Smooth muscle cell (in vitro differentiated cells): ENCODE measurements around the gene UBTD2. TPM values are rescaled to one million over a fixed set of nuclear protein-coding genes. Genes with fewer than 3 reads are reported as not detected.

Source experiments
- DNase-seq: peaks from one replicate; lab custom pipeline; 2025; ENCODE audit not compliant: unreplicated experiment; lab: John Stamatoyannopoulos, UW
- H2AFZ ChIP-seq: fragments of 200-600 bp; sonication (generic); 2 replicates; pipeline ENCODE4 v1.6.0; 2016; ENCODE audit warnings: antibody characterized with exemption, low read depth, mild to moderate bottlenecking
- H3F3A ChIP-seq: fragments of 200-600 bp; sonication (generic); 2 replicates; pipeline ENCODE4 v1.6.0; 2017; ENCODE audit warnings: antibody characterized with exemption, low read depth
- H3K27ac ChIP-seq: fragments of 200-600 bp; sonication (generic); 2 replicates; pipeline ENCODE4 v1.5.1; 2016; ENCODE audit warnings: low read depth, mild to moderate bottlenecking
- H3K27me3 ChIP-seq: fragments of 200-600 bp; sonication (generic); 2 replicates; pipeline ENCODE4 v1.6.1; 2016; ENCODE audit warnings: low read depth, mild to moderate bottlenecking
- H3K36me3 ChIP-seq: fragments of 200-600 bp; sonication (generic); 2 replicates; pipeline ENCODE4 v1.5.1; 2016; ENCODE audit warnings: low read depth
- H3K4me1 ChIP-seq: fragments of 200-600 bp; sonication (generic); 2 replicates; pipeline ENCODE4 v1.5.1; 2016; ENCODE audit warnings: low read depth
- H3K4me2 ChIP-seq: fragments of 200-600 bp; sonication (generic); 2 replicates; pipeline ENCODE4 v1.6.0; 2016; ENCODE audit warnings: mild to moderate bottlenecking
- H3K4me3 ChIP-seq: fragments of 200-600 bp; sonication (generic); 2 replicates; pipeline ENCODE4 v1.5.1; 2016; ENCODE audit warnings: mild to moderate bottlenecking
- H3K79me2 ChIP-seq: fragments of 200-600 bp; sonication (generic); 2 replicates; pipeline ENCODE4 v1.6.0; 2016; ENCODE audit warnings: low read depth, mild to moderate bottlenecking
- H3K9ac ChIP-seq: fragments of 200-600 bp; sonication (generic); 2 replicates; pipeline ENCODE4 v1.6.0; 2016; ENCODE audit warnings: low read depth
- H3K9me3 ChIP-seq: fragments of 200-600 bp; sonication (generic); replicated peaks from 2 replicates; pipeline ENCODE4 v1.5.1; 2016; ENCODE audit warnings: low read depth
- H4K20me1 ChIP-seq: fragments of 200-600 bp; sonication (generic); 2 replicates; pipeline ENCODE4 v1.6.0; 2016; ENCODE audit warnings: low read depth
- WGBS: methylation state at CpG from one replicate; pipeline ENCODE4 v1.1.7; 2016; ENCODE audit warnings: low lambda C conversion rate; 5-methylcytosine and 5-hydroxymethylcytosine counted together
- polyA plus RNA-seq: library from polyadenylated mRNA; unstranded; fragments of >200 nt; fragmentation: Nextera tagmentation; extraction: Ambion mirVana; gene quantifications from 2 replicates; pipeline ENCODE4 v1.2.1, GENCODE V29; 2016
- total RNA-seq: library from RNA; depleted of rRNA; stranded (reverse); fragments of >200 nt; gene quantifications from 2 replicates; pipeline ENCODE4 v1.2.3, GENCODE V29; 2014
- TF ChIP-seq, protein P1 (sequence below): fragments of 200-600 bp; sonication (generic); IDR thresholded peaks from 2 replicates; pipeline ENCODE4 v1.5.1; 2017; ENCODE audit warnings: borderline replicate concordance, mild to moderate bottlenecking, antibody characterized with exemption; ENCODE audit not compliant: insufficient read depth, poor library complexity, severe bottlenecking

Gene UBTD2
- total and polyA plus RNA-seq, 2 experiments from 2014 or later, result 20.8 to 38.2 TPM

DNA sequence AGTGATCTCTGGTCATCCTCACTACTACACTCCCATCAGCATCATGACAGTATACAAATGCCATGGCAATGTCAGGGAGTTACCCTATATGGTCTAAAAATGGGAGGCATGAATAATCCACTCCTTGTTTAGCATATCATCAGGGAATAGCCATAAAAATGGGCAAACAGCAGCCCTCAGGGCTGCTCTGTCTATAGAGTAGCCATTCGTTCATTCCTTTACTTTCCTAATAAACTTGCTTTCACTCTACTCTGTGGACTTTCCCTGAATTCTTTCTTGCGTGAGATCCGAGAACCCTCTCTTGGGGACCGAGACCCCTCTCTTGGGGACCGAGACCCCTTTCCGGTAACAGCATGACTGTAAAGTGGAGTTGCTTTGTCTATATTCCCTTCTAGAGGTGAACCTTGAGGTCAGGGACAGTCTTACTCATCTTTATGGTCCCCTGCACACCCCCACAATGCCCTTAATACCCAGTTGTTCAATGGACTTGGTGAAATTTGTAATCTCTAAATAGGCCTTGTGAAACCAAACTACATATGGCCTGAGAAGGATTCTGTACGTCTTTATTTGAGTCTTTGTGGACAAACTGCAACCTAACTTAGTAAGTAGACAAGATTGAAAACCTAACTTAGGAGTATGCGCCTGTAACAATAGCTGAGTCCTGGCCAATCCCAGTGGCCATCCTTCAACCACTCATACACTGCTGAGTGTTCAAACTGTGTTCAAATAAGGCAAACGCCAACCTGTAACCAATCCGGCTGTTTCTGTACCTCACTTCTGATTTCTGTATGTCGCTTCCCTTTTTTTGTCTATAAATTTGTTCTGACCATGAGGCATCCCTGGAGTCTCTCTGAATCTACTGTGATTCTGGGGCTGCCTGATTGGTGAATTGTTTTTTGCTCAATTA, 32.3 kb upstream of the UBTD2 start:
- Histone ChIP-seq H3K27me3 (no peaks in the 10 kb centered on the region), H3K4me1 (no peaks in the 10 kb centered on the region), H3K27ac (peak overlapping the region; percentile 98), H3K9me3 (no peaks in the 10 kb centered on the region), H2AFZ (no peak overlapping the region), H3K9ac (peak overlapping the region; percentile 91), H3K4me3 (no peak overlapping the region), H4K20me1 (no peaks in the 10 kb centered on the region), H3F3A (no peaks in the 10 kb centered on the region), H3K36me3 (no peaks in the 10 kb centered on the region), H3K4me2 (peak overlapping the region; percentile 51), H3K79me2 (no peaks in the 10 kb centered on the region)
- 82% methylated on average over 11 of the region's 11 CpGs for WGBS
- DNase-seq, result no peak
- TF ChIP-seq, protein P1, sequence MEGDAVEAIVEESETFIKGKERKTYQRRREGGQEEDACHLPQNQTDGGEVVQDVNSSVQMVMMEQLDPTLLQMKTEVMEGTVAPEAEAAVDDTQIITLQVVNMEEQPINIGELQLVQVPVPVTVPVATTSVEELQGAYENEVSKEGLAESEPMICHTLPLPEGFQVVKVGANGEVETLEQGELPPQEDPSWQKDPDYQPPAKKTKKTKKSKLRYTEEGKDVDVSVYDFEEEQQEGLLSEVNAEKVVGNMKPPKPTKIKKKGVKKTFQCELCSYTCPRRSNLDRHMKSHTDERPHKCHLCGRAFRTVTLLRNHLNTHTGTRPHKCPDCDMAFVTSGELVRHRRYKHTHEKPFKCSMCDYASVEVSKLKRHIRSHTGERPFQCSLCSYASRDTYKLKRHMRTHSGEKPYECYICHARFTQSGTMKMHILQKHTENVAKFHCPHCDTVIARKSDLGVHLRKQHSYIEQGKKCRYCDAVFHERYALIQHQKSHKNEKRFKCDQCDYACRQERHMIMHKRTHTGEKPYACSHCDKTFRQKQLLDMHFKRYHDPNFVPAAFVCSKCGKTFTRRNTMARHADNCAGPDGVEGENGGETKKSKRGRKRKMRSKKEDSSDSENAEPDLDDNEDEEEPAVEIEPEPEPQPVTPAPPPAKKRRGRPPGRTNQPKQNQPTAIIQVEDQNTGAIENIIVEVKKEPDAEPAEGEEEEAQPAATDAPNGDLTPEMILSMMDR, result no peak

DNA sequence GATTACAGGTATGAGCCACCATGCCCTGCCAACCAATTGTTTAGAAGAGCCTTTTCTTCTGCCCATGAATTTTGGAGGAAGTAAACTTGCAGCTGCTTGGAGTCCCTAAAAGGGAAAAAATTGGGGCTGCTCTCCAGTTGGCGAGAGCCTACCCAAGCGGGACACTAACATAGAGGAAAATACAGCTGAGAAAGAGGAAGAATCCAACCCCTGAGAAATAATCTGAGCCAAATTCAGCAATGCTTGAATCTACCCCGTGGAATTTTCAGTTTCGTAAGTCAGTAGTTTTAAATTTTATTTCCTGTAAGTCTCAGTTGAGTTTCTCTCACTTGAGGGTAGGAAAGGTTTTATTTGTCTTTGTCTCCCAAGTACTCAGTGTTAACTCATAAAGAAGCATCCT, 30.4 kb upstream of the UBTD2 start:
- no peaks in the 10 kb centered on the region for H3K27me3 ChIP-seq
- no peak overlapping the region for H3K4me3 ChIP-seq
- no peaks in the 10 kb centered on the region for H4K20me1 ChIP-seq
- no peak overlapping the region for H3K4me2 ChIP-seq
- TF ChIP-seq, protein P1, result no peak
- no peaks in the 10 kb centered on the region for H3F3A ChIP-seq
- 95% methylated on average over 4 of the region's 4 CpGs for WGBS
- peak overlapping the region; percentile 98 for H3K27ac ChIP-seq
- no peaks in the 10 kb centered on the region for H3K36me3 ChIP-seq
- peak overlapping the region; percentile 66 for H3K9ac ChIP-seq
- H3K4me1 ChIP-seq, result no peaks in the 10 kb centered on the region
- H3K9me3 ChIP-seq, result no peaks in the 10 kb centered on the region
- H2AFZ ChIP-seq, result no peak overlapping the region
- H3K79me2 ChIP-seq, result no peaks in the 10 kb centered on the region
- no peak for DNase-seq

DNA sequence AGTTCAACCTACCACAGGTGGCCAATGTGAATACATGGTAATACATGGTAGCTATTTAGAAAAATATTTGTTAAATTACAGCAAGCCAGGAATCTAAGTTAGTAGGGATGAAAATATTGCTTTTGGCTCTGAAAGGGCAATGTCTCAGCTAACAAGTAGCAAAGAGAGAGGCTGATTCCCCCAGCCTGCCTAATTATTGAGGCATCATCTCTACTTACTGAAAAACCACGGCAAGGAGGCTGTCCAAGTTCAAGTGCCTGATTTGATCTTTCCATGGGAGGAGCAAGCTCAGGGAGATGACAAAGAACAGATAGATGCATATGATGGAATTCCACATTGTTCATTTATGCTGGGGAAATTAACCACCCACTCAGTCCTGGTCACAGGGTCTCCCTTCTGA, 28.7 kb upstream of the UBTD2 start:
- Histone ChIP-seq H3K9me3 (no peaks in the 10 kb centered on the region), H2AFZ (no peak overlapping the region), H3K79me2 (no peaks in the 10 kb centered on the region), H3F3A (no peaks in the 10 kb centered on the region), H3K4me1 (no peaks in the 10 kb centered on the region), H3K4me3 (no peak overlapping the region), H3K27ac (no peak overlapping the region), H3K36me3 (no peaks in the 10 kb centered on the region), H3K4me2 (no peak overlapping the region), H4K20me1 (no peaks in the 10 kb centered on the region), H3K27me3 (no peaks in the 10 kb centered on the region), H3K9ac (no peak overlapping the region)
- WGBS, result 57% methylated on average over 1 of the region's 1 CpG
- TF ChIP-seq, protein P1, result no peak
- no peak for DNase-seq

DNA sequence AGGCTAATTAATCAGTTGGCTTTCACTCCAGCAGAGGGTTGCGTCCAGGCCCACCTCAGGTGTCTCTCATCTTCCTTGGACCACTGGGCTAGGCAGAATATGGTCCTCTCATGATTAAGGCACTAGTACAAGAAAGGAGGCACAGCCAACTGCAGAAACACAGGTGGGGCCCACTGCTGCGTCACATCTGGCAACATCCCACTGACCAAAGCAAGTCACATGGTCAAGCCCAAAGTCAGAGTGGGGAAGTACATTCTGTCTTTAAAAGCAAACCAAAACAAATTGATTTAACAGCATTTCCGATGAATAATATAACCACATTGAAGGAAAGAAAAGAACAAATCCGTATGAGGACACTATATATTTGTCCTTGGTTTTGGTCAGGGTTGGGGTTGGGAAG, 28.0 kb upstream of the UBTD2 start:
- no peak overlapping the region for H3K9ac ChIP-seq
- no peak overlapping the region for H2AFZ ChIP-seq
- TF ChIP-seq, protein P1, result no peak

More for the DNA sequence above, 28.0 kb upstream of the UBTD2 start:
- Histone ChIP-seq H3K4me3 (no peak overlapping the region), H3K4me2 (no peak overlapping the region), H3K27ac (no peak overlapping the region), H3F3A (no peaks in the 10 kb centered on the region), H3K36me3 (no peaks in the 10 kb centered on the region), H3K9me3 (no peaks in the 10 kb centered on the region), H4K20me1 (no peaks in the 10 kb centered on the region), H3K27me3 (no peaks in the 10 kb centered on the region), H3K79me2 (no peaks in the 10 kb centered on the region), H3K4me1 (no peaks in the 10 kb centered on the region)
- 94% methylated on average over 4 of the region's 4 CpGs for WGBS
- no peak for DNase-seq
